D721Med (cell line): ENCODE results near the gene ADAM8.

Source experiments
- DNase-seq: peaks from one replicate; pipeline ENCODE4 v3.0.0; 2011; ENCODE audit warnings: low spot score; ENCODE audit not compliant: insufficient read length
- FAIRE-seq: peaks from 2 replicates; lab custom pipeline; 2011; peaks lifted over from hg19 to GRCh38; lab: Jason Lieb, UNC
- TF ChIP-seq, protein P1 (sequence below): IDR thresholded peaks from 2 replicates; pipeline ENCODE4 v1.5.1; 2012; ENCODE audit warnings: mild to moderate bottlenecking, control low read depth; ENCODE audit not compliant: insufficient read depth; ENCODE audit errors: missing control alignments

ADAM8 gene

DNA sequence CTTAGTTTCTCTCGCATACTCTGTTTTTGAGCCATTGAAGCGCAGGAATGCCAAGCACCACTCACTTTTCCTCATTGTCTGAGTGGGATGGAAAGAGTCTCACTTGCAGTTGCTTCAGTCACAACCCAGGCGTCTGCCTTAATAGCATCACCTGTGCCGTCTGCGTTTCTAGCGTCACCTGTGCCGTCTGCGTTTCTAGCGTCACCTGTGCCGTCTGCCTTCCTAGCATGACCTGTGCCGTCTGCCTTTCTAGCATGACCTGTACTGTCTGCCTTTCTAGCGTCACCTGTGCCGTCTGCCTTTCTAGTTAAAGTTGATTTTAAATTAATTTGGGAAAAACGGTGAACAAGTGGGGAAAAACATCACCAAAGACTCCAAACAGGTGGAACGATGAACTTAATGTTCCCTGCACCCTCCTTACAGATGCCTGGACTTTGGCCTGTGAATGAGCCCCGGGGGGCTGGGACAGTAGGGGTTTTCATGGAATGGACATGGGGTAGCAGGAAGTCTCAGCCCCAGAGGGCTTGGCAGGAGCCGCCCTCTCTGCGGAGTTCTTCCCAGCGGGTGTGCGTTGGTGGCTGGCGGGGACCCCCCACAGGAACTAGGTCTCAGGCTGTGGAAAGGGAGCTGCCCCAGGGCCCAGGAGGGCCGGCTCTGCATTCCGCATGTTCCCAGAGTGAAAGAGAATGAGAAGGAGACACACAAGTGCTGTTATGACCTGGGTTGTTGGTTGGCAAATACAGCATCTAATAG lies 35.5 kb upstream of the ADAM8 start:
- FAIRE-seq (no peak), DNase-seq (no peak)

DNA sequence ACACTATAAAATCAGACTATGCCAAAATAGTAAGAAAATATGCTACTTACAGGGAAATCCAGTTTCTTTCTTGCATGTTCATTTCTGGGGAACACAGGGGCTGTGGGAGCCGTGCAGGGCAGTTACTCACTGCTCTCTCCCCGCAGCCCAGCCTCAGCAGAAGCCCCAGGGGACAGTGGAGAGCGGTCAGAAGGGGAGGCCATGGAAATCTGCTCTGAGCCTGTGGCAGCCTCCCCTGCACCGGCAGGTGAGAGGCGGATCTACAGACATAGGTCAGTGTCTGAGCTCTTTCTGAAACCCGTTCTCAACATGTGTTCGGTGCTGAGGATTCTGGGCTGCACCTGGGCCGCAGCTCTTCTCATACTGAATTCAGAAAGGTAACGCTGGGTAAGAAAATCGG lies 34.9 kb upstream of the ADAM8 start:
- TF ChIP-seq, protein P1, sequence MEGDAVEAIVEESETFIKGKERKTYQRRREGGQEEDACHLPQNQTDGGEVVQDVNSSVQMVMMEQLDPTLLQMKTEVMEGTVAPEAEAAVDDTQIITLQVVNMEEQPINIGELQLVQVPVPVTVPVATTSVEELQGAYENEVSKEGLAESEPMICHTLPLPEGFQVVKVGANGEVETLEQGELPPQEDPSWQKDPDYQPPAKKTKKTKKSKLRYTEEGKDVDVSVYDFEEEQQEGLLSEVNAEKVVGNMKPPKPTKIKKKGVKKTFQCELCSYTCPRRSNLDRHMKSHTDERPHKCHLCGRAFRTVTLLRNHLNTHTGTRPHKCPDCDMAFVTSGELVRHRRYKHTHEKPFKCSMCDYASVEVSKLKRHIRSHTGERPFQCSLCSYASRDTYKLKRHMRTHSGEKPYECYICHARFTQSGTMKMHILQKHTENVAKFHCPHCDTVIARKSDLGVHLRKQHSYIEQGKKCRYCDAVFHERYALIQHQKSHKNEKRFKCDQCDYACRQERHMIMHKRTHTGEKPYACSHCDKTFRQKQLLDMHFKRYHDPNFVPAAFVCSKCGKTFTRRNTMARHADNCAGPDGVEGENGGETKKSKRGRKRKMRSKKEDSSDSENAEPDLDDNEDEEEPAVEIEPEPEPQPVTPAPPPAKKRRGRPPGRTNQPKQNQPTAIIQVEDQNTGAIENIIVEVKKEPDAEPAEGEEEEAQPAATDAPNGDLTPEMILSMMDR = no peak
- FAIRE-seq (no peak), DNase-seq (no peak)

More for the DNA sequence above, 35.5 kb upstream of the ADAM8 start:
- TF ChIP-seq, protein P1 = no peak

DNA sequence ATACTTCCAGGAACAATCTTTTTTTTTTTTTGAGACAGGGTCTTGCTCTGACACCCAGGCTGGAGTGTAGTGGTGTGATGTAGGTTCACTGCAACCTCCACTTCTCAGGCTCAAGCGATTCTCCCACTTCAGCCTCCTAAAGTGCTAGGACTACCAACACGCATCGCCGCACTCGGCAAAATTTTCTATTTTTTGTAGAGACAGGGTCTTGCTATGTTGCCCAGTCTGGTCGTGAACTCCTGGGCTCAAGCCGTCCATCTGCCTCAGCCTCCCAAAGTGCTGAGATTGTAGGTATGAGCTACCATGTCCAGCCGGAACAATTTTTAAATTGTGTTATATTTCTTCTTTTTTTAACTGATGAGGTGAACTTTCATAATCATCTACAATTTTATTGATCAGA lies 34.1 kb upstream of the ADAM8 start:
- DNase-seq = no peak
- FAIRE-seq = no peak
- TF ChIP-seq, protein P1 = no peak

DNA sequence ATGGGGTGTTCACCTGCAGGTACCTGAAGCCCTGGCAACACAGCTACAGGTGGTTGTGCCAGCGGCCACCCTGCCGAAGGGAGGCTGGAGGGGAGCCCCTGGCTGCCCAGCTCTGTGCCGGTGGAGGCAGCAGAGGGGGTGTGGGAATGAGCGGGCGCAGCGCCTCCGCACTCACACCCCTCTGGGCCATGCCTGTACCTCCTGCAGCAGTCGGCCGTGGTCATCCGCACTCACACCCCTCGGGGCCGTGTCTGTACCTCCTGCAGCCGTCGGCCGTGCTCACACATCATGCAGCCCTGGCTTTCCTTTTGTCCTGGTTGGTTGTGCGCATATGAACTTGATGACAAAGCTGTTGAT lies 33.7 kb upstream of the ADAM8 start:
- DNase-seq (no peak), FAIRE-seq (no peak)
- TF ChIP-seq, protein P1 = no peak

DNA sequence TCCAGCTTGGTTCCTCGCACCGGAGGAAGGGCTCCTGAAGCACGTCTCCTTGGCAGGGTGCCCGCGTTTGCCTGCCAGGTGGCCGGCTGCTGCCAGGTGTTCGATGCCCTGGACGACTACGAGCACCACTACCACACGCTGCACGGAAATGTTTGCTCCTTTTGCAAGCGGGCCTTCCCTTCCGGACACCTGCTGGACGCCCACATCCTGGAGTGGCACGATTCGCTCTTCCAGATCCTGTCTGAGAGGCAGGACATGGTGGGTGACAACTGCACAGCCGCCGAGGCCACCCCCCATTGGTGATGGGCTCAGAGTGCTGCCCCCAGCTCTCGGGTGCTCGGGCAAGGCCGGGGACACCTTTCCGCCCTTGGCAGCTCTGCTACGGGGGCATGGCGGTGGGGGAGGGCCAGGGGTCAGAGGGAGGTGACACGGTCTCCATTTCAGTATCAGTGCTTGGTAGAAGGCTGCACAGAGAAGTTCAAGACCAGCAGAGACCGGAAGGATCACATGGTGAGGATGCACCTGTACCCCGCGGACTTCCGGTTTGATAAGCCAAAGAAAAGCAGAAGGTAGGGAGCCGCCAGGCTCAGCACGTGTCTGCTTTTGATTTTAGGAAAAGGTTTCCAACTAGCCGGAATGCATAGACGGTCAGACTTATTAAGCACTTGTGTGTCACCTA lies 33.2 kb upstream of the ADAM8 start:
- DNase-seq (no peak), FAIRE-seq (no peak)

DNA sequence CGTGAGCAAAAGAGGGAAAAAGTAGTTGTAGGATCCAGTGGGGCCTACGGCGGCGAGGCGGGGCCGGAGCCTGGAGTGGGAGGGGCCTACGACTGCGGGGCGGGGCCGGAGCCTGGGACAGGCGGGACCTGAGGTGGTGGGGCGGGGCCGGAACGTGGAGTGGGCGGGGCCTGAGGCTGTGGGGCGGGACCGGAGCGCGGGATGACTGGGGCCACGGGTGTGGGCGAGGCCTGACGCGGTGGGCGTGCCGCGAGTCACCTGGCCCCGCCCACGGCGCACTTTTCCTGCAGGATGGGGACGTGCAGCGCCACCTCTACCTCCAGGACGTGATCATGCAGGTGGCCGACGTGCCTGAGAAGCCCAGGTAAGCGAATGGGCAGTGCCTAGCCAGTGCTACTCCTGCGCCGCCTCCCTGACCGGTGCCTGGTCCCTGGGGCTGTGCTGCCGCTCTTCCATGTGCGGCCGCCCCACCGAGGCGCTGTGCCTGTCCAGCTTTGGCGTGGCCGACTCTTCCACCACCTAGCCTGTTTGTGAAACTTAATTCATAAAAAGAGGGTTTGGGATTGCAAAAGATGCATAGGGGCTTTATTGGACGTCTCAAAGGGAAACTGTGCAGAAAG lies 32.5 kb upstream of the ADAM8 start:
- peak; percentile 60 for DNase-seq
- no peak for FAIRE-seq
- TF ChIP-seq, protein P1 = no peak

More for the DNA sequence above, 33.2 kb upstream of the ADAM8 start:
- TF ChIP-seq, protein P1 = no peak
